Measurements from ENCODE around the gene COLQ.

GRCh38 chr3:15453501-15453900 lies 68.0 kb downstream of the COLQ start:
- TF ChIP-seq TAF1 (IDR thresholded peaks at IDR 0.05; ENCODE audit: low read depth, low read length) (no peak), POLR2AphosphoS5 (IDR thresholded peaks at IDR 0.05; ENCODE audit: low read depth, low read length) (no peak), POLR2A (IDR thresholded peaks at IDR 0.05; ENCODE audit: low read depth, low read length) (no peak), POU2F2 (IDR thresholded peaks at IDR 0.05; ENCODE audit: low read depth, low read length) (no peak), SPI1 (IDR thresholded peaks at IDR 0.05; ENCODE audit: low read depth, low read length) (no peak), PAX5 (IDR thresholded peaks at IDR 0.05; ENCODE audit: insufficient read depth, low read length, severe bottlenecking) (no peak)
